HG03280 (cell line): ENCODE results near the gene SSC4D.

Source experiments
- ATAC-seq: cut with Tn5 transposase; IDR thresholded peaks from one replicate; pipeline ENCODE4 v1.9.1; 2021; ENCODE audit warnings: mild to moderate bottlenecking, moderate library complexity; ENCODE audit not compliant: unreplicated experiment

SSC4D gene

DNA sequence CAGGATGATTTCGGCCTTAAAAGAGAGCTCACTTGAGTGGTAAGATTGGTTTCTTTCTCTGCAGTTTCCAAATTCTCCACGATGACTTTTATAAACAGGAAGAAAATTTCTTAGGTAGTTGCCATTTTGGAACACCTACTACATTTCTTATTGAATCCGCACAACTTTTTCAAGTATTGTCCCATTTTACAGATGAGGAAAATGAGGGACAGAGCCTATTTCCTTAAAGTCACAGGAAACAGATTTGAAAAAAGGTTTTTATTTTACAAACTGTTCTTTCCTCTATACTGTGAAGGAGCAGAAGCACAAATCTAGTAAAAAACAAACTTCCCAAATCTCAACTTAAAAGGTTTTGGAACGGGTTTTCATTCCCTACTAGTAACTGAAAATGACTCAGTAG, 53.4 kb downstream of the SSC4D start:
- no peak for ATAC-seq

DNA sequence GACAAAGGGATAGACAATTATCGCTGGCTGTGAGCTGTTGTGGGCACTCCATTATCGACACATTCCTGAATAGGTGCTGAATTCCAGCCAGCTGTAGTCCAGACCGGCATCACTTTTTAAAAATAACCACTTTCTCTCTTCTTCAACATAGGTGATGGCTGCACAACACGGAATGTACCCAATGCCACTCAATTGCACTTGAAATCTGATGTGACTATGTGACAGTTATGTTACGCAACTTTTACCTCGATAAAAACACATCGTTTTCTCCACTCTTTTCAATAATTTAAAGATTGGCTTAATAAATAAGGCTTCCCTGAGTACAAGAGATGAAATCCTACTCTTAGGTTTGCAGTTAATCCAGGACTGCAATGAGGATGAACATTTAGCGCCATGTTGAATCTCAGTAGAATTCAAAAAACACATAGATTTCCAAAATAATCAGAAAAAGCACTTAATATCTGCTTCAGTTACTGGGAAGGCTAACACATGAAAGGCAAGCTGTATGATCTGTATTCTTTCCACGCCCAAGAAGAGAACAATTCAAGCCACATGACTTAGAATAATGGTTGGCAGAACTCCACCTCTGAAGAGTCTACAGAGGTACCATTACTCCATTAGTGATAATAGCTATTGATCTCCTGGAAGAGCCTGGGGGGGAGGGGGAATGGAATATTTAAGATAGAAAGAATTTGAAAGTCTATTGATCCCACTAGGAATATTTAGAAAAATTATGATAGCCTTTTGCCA, 54.3 kb downstream of the SSC4D start:
- no peak for ATAC-seq

DNA sequence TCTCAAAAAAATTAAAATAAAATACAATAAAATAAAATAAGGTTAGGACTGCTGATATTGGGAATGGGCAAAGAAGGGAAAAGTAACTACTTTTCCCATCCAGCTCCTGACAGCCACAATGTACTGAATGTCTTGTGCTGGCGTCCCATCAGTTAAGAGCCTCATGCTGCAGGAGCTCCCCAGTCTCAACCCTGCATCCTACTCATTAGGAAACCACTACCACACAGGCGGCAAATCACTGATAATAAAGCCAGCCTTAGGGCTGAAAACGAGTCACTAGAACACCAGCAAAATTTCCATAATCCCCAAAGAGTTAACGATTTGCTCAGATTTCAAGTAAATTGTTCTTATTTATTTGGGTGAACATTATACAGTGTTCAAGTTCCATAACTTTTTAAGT, 55.0 kb downstream of the SSC4D start:
- no peak for ATAC-seq

DNA sequence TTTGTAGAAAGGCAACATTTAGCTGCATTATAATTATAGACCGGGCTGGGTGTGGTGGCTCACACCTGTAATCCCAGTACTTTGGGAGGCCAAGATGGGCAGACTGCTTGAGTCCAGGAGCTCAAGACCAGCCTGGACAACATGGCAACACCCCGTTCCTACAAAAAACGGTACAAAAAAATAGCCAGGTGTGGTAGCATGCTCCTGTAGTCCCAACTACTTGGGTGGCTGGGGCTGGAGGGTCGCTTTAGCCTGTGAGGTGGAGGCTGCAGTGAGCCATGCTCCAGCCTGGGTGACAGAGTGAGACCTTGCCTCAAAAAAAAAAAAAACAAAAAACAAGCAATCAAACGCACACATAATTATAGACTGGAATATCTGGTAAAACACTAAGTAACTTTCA, 55.8 kb downstream of the SSC4D start:
- no peak for ATAC-seq

DNA sequence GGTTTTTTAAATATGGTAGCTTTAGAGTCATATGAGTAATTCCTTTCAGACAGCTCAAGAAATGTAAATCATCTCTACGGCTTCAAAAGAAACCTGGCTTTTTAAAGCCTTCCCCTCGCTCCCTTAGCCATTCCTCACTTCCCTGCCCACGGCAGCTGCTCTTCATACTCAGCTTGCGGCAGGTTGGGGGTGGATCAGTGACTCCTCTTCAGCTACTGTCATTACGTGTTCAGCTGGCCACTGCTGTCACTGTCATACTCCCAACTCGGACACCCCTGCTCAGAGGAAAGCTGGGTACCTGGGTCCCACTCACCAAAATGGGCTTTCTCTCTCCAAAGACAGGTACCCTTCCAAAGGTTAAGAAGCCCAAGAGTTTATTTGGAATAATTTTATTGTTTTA, 57.3 kb downstream of the SSC4D start:
- no peak for ATAC-seq

DNA sequence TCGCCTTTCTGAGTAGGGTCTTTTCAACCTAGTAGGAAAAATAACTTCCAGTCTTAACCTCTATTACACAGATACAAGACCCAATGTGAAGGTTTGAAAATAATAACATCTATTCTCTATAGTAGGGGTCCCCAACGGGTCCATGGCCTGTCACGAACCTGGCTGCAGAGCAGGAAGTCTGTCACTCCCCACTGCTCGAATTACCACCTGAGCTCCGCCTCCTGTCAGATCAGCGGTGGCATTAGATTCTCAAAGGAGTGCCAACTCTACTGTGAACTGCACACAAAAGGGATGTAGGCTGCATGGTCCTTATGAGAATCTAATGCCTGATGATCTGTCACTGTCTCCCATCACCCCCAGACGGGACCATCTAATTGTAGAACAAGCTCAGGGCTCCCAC, 58.1 kb downstream of the SSC4D start:
- no peak for ATAC-seq

DNA sequence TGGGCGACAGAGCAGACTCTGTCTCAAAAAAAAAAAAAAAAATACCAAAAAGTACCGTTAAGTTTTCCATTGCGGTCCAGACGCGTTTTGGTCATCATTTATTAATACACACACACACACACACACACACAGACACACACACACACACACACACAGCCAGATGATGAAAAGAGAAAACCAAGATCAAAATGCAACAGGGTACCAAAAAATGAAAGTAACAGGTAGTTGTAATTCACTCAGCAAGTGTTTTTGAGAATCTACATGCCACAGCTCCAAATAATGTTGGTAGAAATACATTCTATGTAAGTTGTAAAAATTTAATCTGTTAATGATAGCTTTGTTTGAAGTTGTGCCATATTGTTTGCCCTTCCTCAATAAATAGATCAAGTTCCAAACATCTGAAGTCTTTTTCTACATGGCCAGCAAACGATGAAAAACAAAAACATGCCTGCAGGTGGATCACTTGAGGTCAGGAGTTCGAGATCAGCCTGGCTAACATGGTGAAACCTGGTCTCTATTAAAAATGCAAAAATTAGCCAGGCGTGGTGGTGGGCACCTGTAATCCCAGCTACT, 60.1 kb downstream of the SSC4D start:
- no peak for ATAC-seq

DNA sequence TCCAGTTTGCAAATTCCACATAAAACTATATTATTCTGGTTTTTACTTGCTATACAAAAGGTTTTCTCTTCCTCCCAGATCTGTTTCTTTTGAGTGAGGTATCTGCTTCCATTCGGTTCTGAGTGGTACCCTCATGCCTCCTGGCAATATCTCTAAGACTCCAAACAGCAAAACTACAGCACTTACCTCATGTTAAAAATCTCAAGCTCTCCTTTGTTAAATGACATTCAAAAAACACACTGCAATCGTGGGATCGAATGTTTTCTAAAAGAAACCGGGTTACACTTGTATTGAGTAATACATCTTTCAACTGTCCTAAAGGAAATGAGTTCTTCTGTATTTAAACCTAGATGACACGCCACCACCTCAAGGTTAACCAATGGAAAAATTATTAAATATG, 61.8 kb downstream of the SSC4D start:
- ATAC-seq: no peak

DNA sequence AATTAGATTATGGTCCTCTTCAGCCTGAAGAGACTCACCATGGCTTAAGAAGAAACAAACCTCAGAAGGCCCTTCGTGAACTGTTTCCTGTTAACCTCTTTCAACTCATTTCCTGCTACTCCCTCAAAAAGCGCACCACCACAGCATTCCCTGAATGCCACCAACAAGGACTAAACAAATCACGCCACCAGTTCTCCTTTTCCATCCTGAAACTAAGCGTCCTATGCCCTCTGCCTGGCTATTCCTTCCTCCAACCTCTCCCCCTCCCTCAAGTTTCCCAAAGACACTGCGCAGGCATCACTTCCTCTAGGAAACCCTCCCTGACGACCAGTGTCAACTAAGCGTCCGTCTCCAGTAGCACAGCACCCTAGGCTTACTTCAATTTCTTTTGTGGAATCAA, 62.7 kb downstream of the SSC4D start:
- no peak for ATAC-seq

DNA sequence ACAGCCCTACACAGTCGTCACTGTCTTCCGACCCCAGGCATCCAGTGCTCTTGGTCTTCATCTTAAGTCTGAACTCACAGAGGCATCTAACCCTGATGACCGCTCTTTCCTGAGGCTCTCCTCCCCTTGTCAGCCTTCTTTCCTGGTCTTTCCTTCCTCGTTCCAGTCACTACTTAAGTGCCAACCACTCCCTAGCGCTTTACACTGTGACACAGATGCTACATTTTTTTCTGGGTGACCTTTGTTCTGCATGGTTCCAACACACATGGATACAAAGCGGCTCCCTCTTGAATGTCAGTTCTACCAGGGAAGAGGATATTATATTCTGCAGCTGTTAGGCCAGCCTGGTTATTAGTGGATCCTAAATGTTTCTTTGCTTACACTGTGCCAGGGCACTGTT, 63.4 kb downstream of the SSC4D start:
- no peak for ATAC-seq

DNA sequence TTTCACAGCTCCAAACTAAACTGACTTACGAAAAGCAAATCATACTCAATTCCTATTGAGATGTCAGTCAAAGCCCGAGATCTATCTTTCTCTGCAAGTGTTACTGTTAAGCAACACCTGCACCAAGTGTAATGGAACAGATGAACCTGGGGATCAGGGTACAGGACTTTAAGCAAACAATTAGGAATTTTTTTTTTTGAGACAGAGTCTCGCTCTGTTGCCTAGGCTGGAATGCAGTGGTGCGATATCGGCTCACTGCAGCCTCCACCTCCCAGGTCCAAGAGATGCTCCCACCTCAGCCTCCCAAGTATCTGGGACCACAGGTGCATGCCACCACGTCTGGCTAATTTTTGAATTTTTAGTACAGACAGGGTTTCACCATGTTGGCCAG, 65.6 kb downstream of the SSC4D start:
- no peak for ATAC-seq

DNA sequence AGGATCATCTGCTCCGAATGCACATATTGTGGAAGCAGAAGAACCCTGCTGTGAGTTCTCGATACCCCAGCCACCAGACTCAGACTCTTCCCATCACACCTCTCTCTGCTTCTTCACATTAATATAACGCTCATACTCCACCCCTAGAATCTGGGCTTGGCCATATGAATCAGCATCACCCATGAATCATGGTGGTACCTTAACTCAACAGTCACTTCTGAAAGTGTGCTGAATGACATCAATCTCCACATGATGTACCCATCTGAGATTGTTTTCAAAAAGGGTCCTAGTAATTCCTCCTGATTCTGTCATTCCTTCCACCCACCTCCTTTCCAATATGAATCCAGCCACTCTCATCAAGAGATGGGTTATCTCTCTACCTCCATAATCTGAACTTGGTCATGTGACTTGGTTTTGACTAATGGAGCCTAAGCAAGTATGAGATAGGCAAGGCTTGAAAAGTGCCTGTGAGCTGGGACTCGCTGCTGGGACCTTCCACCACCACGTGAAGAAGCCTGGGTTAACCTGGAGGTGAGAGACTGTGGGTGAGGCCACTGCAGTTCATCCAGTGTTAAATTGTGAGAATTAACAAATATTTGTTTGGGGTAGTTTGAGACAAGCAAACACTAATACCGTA, 66.1 kb downstream of the SSC4D start:
- ATAC-seq: no peak

DNA sequence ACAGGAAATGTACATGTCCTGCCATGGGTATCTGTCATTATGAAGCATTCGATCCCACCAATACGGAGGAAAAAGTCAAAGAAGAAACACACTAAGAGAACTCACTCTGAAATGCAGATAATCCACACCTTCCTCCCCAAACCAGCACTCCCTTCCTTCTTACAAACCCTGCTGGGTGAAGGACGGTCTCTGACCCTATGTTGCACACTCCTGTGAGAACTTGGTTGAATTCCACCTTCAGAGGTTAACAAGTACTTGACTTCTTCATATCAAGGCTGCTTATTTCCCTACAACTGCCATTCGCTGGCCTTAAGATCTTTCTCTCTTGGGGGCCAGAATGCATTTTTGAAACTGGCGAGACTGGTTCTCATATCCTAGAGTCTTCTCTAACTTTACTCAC, 67.3 kb downstream of the SSC4D start:
- ATAC-seq: no peak

DNA sequence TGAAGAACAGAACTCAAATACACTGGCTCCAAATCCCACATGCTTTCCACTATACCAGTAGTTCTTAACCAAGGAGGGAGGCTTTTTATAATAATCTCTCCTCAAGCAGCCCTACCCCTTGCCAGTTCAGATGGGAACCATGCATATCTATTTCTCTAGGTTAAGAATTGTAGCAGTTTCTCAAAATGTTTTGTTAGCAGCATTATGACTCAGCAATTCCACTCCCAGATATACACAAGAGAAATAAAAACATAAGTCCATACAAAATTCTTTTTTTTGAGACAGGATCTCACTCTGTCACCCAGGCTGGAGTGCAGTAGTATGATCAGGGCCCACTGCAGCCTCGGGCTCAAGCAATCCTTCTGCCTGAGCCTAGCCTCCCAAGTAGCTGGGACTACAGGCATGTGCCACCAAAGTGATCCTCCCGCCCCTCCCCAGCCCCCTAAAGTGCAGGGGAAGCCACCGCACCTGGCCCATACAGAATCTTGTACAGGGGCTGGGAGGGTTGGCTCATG, 68.8 kb downstream of the SSC4D start:
- ATAC-seq: no peak
